Lower leg skin (tissue), 4 donors: Measurements from ENCODE around the gene EFCAB6. TPM values are rescaled to one million over a fixed set of nuclear protein-coding genes. Genes with fewer than 3 reads are reported as not detected.

Source experiments
- DNase-seq, 2 donors: peaks; one replicate each; pipeline ENCODE4 v3.0.0-alpha.2; 2019; ENCODE audit warnings: low spot score in 2 of 2
- H3K4me3 ChIP-seq: fragments of 200-600 bp; sonication (generic); 2 replicates; pipeline ENCODE4 v1.5.1; 2017; ENCODE audit warnings: mild to moderate bottlenecking, low read depth; ENCODE audit not compliant: poor library complexity, severe bottlenecking
- POLR2A ChIP-seq, 2 donors: fragments of 450-650 bp; IDR thresholded peaks; one replicate each; pipeline ENCODE4 v1.6.1; 2016 to 2017; ENCODE audit warnings: antibody characterized with exemption in 2 of 2, mild to moderate bottlenecking in 1 of 2, moderate library complexity in 1 of 2
- WGBS, 2 donors: methylation state at CpG; one replicate each; pipeline ENCODE4 v1.1.5; 2018; 5-methylcytosine and 5-hydroxymethylcytosine counted together
- intact Hi-C: fragments of 100-400 bp; cut with DNase I; formaldehyde crosslinking; loops from one replicate; pipeline ENCODE4 v1.15.0; 2023; ENCODE audit warnings: low total_unique reads
- total RNA-seq, 4 donors: library from RNA; depleted of rRNA; stranded (reverse); fragments of >200 nt; gene quantifications; one replicate each; pipeline ENCODE4 v1.1.0, GENCODE V29; 2016
- TF ChIP-seq, protein P1 (sequence below), 3 donors: fragments of 450-650 bp; IDR thresholded peaks; one replicate each; pipeline ENCODE4 v1.5.1; 2016; ENCODE audit warnings: antibody characterized with exemption in 3 of 3, mild to moderate bottlenecking in 3 of 3, moderate library complexity in 2 of 3

EFCAB6 gene
- total RNA-seq, 4 donors from 2014 or later, result 0.44 to 4.2 (median 1.8) TPM

DNA sequence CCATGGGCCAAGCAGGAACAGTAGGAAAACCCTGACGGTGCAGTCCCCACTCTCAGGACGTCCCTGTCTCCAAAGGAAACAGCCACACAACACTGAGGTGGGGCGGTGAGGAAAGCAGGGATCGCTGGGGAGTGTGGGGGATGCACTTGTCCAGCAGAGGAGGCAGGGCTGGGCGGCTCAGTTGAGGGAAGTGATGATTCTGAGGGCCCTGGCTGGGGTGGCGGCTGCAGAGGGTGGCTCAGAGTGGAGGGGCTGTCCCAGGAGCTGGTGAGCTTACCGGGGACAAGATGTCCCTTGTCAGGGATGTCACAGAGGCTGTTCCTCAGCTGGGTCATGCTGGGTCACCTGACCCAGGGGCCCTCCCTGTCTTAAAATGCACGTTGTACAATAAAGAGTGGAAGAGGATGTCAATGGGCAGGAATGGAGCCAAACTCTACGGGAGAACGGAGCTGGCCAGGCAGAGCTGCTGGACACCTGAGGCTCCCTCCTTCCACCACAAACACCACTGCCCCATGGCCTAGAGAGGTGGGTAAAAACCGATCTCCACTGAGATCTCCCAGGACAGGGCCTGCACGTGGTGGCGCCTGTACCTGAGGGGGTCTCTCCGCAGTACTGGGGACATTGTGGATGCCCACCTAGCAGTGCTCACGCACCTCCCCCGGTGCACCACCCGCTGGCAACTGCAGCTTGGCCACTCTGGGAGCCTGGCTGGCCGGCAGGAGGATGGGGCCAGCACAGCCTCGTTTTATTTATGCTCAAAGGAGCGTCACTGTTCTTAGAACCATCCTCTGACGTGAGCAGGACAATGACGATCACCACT, 9.7 kb upstream of the EFCAB6 start:
- no peak for TF ChIP-seq POLR2A (IDR thresholded peaks at IDR 0.05)
- TF ChIP-seq, protein P1, sequence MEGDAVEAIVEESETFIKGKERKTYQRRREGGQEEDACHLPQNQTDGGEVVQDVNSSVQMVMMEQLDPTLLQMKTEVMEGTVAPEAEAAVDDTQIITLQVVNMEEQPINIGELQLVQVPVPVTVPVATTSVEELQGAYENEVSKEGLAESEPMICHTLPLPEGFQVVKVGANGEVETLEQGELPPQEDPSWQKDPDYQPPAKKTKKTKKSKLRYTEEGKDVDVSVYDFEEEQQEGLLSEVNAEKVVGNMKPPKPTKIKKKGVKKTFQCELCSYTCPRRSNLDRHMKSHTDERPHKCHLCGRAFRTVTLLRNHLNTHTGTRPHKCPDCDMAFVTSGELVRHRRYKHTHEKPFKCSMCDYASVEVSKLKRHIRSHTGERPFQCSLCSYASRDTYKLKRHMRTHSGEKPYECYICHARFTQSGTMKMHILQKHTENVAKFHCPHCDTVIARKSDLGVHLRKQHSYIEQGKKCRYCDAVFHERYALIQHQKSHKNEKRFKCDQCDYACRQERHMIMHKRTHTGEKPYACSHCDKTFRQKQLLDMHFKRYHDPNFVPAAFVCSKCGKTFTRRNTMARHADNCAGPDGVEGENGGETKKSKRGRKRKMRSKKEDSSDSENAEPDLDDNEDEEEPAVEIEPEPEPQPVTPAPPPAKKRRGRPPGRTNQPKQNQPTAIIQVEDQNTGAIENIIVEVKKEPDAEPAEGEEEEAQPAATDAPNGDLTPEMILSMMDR (IDR thresholded peaks at IDR 0.05), result no peak
- DNase-seq, result peak in 1 of 2 donors; percentile 58
- H3K4me3 ChIP-seq, result no peak overlapping the region
- intact Hi-C loops, result no loop called here
- 76% methylated on average over 19 to 22 of the region's 22 CpGs for WGBS, 2 donors

DNA sequence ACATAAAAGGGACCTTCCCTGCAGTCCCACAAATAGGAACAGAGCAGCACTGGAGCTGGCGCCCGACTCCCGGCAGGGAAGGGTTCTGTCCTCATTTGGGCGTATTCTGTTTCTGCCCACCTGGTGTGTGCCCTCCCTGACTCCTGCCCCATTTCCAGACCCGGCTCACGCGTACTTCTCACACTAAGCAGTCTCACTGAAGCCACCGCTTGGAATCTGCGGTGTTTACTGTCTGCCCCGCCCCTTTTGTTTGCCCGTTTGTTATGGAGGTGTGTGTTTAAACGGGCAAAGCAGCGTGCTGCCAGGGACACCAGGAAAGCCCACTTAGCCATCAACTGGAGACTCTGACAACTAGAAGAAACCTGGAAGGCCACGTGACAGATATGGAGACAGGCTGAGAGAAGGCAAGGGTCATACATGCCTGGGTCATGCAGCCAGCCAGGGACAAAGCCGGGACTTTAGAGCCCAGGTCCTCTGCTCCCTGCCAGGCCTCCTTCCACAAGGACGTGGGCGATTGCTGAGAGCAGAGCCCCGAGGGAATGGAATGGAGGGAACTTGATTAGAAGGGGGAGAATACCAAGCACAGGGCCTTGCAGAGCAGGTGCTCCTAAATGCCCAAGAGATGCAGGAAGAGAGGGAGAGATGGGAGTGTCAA, 8.7 kb upstream of the EFCAB6 start:
- DNase-seq, result peak in 1 of 2 donors; percentile 78
- intact Hi-C loops, result no loop called here

DNA sequence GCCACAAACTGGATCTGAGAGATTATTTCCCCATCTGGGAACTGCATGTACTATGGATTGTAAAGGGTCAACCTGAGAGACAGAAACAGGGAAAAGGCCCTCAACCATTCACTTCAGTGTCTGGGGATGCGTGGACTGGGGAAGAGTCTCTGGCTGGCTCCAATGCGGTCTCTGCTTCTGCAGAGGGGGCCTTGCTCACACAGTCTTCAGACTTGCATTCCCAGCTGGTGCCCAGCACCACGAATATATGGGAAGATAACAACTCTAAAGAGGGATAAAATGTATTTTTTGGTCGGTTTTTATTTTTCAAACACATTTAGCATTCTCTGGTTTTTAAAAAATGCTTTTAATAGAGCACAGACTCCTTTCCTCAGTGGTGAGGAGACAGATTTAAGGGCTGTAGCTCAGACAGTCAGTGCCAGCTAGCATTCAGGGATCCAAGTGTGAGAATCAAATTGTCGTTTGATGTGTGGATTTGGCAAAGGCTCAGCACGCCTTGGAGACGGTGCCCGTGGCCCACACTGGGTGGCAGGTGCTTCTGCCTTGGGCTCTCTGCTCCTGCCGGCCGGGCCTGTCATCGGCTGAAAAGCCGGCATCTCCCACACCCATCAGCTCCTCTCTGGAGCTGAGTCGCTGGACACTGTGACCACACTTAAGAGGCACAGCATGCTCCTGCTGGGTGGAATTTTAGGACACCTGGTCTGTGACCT, 8.0 kb upstream of the EFCAB6 start:
- no peak for TF ChIP-seq POLR2A (IDR thresholded peaks at IDR 0.05)
- TF ChIP-seq, protein P1 (IDR thresholded peaks at IDR 0.05), result no peak
- DNase-seq, result peak in 1 of 2 donors; percentile 58
- WGBS, 2 donors, result 64 to 71% methylated on average over 13 of the region's 13 CpGs
- H3K4me3 ChIP-seq, result no peak overlapping the region
- intact Hi-C loops, result no loop called here

More for the DNA sequence above, 8.7 kb upstream of the EFCAB6 start:
- TF ChIP-seq, protein P1 (IDR thresholded peaks at IDR 0.05), result no peak
- TF ChIP-seq POLR2A (IDR thresholded peaks at IDR 0.05), result no peak
- H3K4me3 ChIP-seq, result no peak overlapping the region
- 63 to 69% methylated on average over 18 of the region's 18 CpGs for WGBS, 2 donors

DNA sequence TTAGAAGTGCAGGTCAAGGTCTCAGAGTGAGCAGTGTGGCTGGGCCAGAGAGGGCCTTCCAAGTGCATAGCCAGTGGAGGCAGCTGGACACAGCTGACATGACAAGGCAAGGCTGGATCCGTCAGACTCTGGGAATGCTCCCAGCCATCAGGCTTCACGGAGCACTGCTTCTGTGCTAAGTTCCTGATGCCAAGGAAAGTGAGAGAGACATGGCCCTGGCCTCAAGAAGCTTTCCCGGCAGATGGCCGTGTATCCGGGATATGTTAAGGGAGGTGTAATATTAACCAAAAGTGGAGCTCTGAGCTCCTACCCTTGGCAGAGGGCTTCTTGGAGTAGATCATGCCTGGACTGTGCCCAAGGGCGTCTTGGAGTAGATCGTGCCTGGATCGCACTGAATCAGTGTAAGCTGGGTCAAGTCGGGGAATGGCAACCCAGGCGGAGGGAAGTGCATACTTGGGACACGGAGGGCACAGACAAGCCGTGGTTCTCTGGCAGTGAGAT, 7.4 kb upstream of the EFCAB6 start:
- WGBS, 2 donors, result 79 to 82% methylated on average over 12 of the region's 12 CpGs
- DNase-seq, result peak in 1 of 2 donors; percentile 78
- no peak overlapping the region for H3K4me3 ChIP-seq
- intact Hi-C loops, result no loop called here
- TF ChIP-seq POLR2A (IDR thresholded peaks at IDR 0.05), result no peak
- TF ChIP-seq, protein P1 (IDR thresholded peaks at IDR 0.05), result no peak

DNA sequence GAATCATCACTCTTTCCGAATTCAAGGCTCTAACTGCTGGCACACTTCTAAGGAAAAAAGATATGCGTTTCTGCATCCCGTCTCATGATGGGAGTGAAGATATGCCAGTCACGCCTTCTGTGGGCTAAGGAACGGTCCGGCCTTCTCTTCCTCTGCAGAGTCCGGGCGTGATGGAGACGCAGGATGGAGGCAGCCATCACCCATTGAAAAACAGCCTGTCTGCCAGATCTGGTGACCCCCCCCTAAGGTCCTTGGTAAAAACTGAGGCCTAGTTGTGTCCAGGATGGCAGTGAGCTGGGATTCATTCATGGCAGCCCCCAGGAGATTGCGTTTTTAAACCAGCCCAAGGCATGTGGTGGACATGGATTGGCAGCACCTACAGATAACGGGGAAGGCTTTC, 6.9 kb upstream of the EFCAB6 start:
- DNase-seq, result peak in 1 of 2 donors; percentile 46
- WGBS, 2 donors, result 82 to 91% methylated on average over 11 of the region's 11 CpGs

More for the DNA sequence above, 6.9 kb upstream of the EFCAB6 start:
- H3K4me3 ChIP-seq, result no peak overlapping the region
- intact Hi-C loops, result no loop called here
- TF ChIP-seq, protein P1 (IDR thresholded peaks at IDR 0.05), result no peak
- TF ChIP-seq POLR2A (IDR thresholded peaks at IDR 0.05), result no peak
